GOT3 (cell line): Measurements from ENCODE around the gene CLMN.
"Not testable (repeated sequence)": the region's sequence is repeated elsewhere in the genome, so short reads cannot be mapped to it uniquely, and the experiment has no call there.

Experiments
- DNase-seq: peaks from one replicate; lab custom pipeline; 2025; ENCODE audit warnings: mixed read lengths; lab: John Stamatoyannopoulos, UW

Gene CLMN

GRCh38 chr14:95220663-95221231 lies 99.0 kb downstream of the CLMN start:
- DNase-seq = no peak

DNA sequence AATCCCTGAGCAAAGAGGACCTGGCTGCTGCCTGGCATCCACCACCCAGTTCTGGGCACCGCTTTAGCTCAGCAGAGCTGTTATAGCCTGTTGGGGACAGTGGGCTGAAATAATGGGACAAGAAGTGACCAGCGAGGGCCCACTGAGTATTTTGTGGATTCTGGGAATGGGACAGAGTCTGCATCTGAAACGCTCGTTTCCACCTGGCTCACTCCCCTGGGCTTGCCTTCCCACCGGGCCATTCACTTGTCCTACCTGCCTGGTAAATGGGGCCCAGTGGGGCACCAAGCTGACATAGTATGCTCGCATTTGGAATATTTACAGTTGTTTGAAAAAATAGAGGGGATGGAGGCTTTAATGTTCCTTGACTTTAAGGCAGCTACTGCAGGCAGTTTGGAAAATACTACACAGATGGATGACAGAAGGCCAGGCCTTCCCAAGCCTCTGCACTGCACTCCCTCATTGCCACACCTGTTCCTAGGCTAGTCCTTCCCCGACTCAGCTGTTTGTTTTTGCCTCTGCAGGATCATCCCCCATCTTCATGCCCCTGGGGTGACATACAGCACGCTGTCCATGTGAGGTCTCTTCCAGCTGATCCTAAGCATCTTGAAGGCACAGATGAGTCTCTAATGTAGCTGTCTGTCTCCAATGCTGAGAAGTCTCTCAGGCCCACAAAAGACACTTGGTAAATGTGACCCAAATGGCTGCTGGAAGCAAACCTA lies 101.1 kb downstream of the CLMN start:
- DNase-seq = no peak

DNA sequence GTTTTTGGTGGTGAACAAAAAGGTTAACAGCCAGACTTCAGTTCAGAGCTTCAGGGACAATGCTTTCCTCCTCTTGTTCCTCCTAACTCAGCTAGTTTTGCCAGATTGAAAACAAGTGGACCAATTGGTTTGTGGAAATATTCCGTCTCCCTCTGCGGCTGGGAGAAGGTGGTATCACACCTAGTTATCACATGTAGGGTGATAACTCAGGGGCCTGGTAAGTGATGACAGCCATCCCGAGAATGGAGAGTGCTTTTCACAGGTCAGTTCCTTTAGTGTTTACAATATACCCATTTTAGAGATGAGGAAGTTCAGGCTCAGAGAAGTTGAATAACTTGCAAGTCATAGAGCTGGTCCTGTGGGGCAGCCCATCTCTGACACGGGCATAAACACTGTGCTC lies 101.7 kb downstream of the CLMN start:
- DNase-seq = no peak

GRCh38 chr14:95217391-95217900 lies 102.3 kb downstream of the CLMN start:
- no peak for DNase-seq

- DNase-seq = no peak
Observed at GRCh38 chr14:95216008-95216407, 103.7 kb downstream of the CLMN start.

DNA sequence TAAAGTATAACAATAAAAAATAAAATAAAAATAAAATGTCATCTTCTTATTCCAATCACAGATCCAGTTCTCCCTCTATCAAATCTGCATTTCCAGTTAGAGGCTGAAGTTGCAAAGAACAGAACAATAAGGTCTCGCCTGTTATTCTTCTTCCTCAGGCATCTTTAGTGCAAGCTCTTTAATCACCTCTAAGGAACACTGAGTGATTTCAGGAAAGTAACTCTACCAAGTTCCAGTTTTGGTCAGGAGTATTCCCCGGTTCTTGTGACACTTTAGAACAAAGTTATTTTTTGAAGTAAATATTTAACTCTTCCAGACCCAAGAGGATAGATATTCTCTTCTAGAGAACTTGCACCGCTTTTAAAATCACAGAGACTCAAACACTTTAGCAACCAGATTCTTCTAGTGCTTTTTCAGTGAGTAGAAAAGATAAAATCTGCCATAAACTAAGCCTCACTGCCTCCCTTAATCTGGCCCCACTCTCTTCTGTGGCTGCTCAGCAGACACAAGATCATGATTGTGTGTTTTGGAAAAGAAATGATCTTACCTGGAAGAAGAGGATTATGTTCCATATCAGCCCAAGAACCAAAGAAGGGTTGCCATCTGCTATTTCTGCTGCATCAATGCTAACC lies 104.5 kb downstream of the CLMN start:
- no peak for DNase-seq

DNA sequence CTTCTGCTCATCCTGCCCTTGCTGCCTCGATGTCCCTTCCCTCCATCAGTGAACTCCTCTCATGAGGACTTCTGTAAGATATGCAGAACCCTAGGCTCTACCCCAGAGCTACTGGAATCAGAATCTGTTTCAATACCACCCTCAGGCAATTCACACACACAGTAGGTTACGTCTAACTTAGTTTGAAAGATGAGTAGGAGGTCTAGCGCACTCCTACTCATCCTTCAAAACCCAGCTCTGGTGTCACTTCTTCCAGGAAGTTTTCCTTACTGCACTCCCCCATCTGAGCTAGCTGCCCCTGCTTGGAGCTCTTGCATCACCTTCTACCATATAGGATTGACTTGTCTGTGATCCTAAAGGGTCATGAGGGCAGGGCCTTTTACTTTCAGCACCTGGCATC lies 105.9 kb downstream of the CLMN start:
- no peak for DNase-seq

GRCh38 chr14:95211721-95212504 lies 107.8 kb downstream of the CLMN start:
- DNase-seq = no peak

GRCh38 chr14:95210699-95211098 lies 109.0 kb downstream of the CLMN start:
- no peak for DNase-seq

GRCh38 chr14:95208598-95208997 lies 111.1 kb downstream of the CLMN start:
- no peak for DNase-seq

DNA sequence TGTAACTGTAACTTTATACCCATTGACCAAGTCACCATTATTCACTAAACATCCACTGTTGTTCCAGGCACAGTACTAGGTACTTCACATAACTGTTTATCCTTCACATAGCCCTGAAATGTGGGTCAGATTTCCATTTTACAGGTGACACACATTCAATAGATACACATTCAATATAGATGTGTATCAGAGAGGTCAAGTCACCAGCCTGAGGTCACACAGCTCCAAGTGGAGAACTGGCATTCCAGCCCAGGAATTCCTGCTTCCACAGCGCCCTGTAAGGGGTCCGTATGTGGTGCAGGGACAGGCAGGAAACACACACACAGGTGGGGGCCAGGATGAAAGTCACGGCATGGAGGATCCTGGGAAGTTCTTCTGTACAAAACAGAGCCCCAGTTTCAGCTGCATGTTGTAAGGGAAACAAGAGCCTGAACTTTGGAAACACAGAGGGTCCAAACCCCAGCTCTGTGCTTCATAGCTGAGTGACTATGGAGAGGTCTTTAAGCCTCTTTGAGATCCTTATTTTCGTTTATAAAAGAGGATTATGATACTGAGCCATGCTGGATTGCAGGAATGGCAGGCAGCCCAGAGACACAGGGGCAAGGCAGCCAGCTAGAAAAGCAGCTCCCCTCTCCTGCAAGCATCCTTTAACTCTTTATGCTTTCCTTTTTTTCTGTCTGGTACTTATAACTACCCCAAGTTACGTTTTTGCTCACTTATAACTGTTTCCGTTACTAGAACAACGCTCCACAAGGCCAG lies 112.1 kb downstream of the CLMN start:
- DNase-seq = no peak

DNA sequence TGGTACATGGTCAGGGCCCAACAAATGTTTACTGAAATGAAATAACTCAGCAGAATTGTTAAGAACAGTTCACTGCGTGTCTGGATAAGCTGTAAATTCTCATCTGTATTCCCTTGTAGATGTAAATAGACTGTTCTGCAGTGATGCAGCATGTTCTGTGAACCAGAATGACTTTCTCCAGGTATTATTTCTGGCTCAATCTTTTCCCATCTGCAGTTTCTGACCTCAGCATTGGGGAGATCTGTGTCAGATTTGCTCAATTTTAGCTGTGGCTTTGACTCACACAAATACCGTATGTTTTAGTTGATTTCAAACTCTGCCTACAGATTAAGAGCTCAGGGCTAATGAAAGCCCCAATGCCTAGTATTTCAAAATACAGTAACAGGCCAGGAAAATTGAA lies 113.2 kb downstream of the CLMN start:
- no peak for DNase-seq

DNA sequence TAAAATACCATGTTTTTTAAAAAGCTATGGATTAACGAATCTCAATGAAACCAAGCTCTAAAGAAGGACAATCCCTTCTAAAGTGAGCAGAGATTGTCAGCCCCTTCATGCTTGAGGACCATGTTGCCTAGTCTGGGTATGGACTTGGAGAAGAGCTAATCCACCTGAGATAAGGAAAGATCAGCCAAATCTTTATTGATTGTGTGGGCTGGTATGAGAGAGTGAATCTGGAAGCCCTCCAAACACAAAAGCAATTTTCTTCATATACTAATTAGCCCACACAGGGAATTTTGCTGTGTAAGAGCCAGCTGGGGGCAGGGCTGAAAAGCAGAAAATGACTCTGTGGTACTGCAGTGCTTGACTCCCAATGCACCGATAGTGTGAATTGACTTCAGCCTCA lies 115.0 kb downstream of the CLMN start:
- DNase-seq = no peak

- DNase-seq = not testable (repeated sequence)
Observed at GRCh38 chr14:95201745-95202144, 118.0 kb downstream of the CLMN start.

DNA sequence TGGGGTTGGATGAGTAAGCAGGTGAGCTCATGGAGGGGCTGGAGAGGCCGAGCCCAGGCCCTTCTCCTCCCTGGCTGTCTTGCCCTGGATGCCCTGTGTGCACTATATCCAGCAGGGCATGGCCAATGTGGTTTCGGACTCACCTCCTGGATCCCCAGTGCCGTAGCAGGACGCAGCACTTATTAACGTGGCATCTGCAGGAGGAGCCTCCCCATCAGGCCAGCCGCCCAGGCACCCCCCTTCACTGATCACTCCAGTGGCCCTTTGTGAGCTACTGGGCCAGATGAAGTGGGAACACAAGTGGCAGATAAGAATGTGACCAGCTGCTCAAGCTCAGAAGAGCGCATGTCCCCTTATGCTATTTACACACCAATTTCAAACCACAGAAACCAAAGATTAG lies 119.3 kb downstream of the CLMN start:
- no peak for DNase-seq

- no peak for DNase-seq
Observed at GRCh38 chr14:95199298-95199983, 120.3 kb downstream of the CLMN start.

DNA sequence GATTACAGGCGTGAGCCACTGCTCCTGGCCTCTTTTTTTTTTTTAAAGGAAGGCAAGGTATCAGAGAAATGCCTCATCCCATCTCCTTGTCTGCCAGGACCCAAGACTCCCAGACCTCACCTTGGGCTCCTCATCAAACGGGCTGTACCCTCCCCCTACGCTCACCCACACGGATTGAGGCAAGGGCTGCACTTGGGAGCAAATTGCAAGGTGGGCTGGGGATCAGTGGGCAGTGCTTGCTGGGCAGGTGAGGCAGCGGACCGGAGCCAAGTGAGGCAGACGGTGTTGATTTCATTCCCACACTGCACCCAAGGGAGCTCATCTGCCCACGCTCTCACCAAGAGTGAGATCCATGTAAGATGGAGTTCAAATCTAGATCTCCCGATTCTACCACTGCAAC lies 121.4 kb downstream of the CLMN start:
- DNase-seq = no peak

- no peak for DNase-seq
Observed at GRCh38 chr14:95197551-95197950, 122.2 kb downstream of the CLMN start.

- DNase-seq = no peak
Observed at GRCh38 chr14:95196826-95197545, 122.7 kb downstream of the CLMN start.

GRCh38 chr14:95196268-95196667 lies 123.4 kb downstream of the CLMN start:
- no peak for DNase-seq

DNA sequence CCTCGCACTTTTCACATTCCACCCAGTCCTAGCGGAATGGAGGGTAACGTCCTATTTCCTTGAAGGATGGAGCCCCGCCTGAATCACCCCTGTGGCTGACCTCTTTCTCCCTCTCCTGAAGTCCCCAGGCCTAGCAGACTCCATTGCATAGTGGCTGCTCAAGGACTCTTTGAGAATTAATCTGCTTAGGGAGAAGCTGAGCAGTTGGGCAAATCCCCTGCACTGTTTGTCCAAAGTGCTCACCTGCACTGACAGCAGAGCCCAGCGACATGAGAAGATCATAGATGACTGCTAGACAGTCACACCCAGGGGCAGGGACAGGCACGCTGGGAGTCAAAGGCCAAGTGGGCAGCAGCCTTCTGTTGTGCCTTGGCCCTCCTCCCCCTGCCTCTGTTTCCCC lies 124.7 kb downstream of the CLMN start:
- no peak for DNase-seq
